Astrocyte of the hippocampus (primary cell): ENCODE measurements around the gene CLDN17.

Experiments used
- DNase-seq: peaks from one replicate; pipeline ENCODE4 v3.0.0; 2011; ENCODE audit warnings: low read depth, low spot score

The CLDN17 gene

GRCh38 chr21:30166705-30167104, at the start of gene CLDN17:
TSS of gene CLDN17 (minus strand) at chr21:30166805. CDS start at chr21:30166617, 188 bp downstream.
- DNase-seq = no peak

GRCh38 chr21:30216041-30216723, 49.6 kb upstream of the CLDN17 start, which contains the start of gene CLDN8:
TSS of gene CLDN8 (minus strand) at chr21:30216097. CDS start at chr21:30215925, 172 bp downstream.
- no peak for DNase-seq

- no peak for DNase-seq
Measured at GRCh38 chr21:30211071-30211470, 44.5 kb upstream of the CLDN17 start.

- DNase-seq = no peak
Measured at GRCh38 chr21:30209601-30210000, 43.0 kb upstream of the CLDN17 start.

- no peak for DNase-seq
Measured at GRCh38 chr21:30207252-30207579, 40.6 kb upstream of the CLDN17 start.

GRCh38 chr21:30206551-30207251, 40.1 kb upstream of the CLDN17 start:
- peak; percentile 2 for DNase-seq

- no peak for DNase-seq
Measured at GRCh38 chr21:30200000-30200399, 33.4 kb upstream of the CLDN17 start.

- peak; percentile 11 for DNase-seq
Measured at GRCh38 chr21:30194701-30195299, 28.2 kb upstream of the CLDN17 start.

GRCh38 chr21:30193201-30193600, 26.6 kb upstream of the CLDN17 start:
- no peak for DNase-seq

GRCh38 chr21:30190554-30190953, 23.9 kb upstream of the CLDN17 start:
- DNase-seq = no peak

GRCh38 chr21:30189773-30190172, 23.2 kb upstream of the CLDN17 start:
- DNase-seq = no peak

GRCh38 chr21:30186242-30186641, 19.6 kb upstream of the CLDN17 start:
- no peak for DNase-seq

GRCh38 chr21:30168086-30168485, 1.5 kb upstream of the CLDN17 start:
- no peak for DNase-seq

- no peak for DNase-seq
Measured at GRCh38 chr21:30166171-30166570, 434 bp downstream of the CLDN17 start.

GRCh38 chr21:30164796-30165195, 1.8 kb downstream of the CLDN17 start:
- DNase-seq = no peak

GRCh38 chr21:30153697-30154340, 12.8 kb downstream of the CLDN17 start:
- no peak for DNase-seq

GRCh38 chr21:30152792-30153191, 13.8 kb downstream of the CLDN17 start:
- no peak for DNase-seq

GRCh38 chr21:30148906-30149305, 17.7 kb downstream of the CLDN17 start:
- DNase-seq = no peak

- DNase-seq = no peak
Measured at GRCh38 chr21:30146558-30147282, 19.9 kb downstream of the CLDN17 start.

GRCh38 chr21:30138483-30138882, 28.1 kb downstream of the CLDN17 start:
- no peak for DNase-seq

GRCh38 chr21:30129246-30129645, 37.4 kb downstream of the CLDN17 start:
- DNase-seq = no peak

- no peak for DNase-seq
Measured at GRCh38 chr21:30126576-30126975, 40.0 kb downstream of the CLDN17 start.
